CD4-positive, alpha-beta T cell treated with Interleukin-12 subunit alpha and Interleukin-12 subunit beta, for 1 hour (primary cell): ENCODE measurements around the gene GCSH.

Experiments used
- DNase-seq: peaks from one replicate; pipeline ENCODE4 v3.0.0-alpha.2; 2020

The GCSH gene

GRCh38 chr16:81040842-81041241, 55.4 kb downstream of the GCSH start:
- DNase-seq, result no peak

- DNase-seq, result no peak
These were observed 56.1 kb downstream of the GCSH start for GRCh38 chr16:81040131-81040530.

- no peak for DNase-seq
These were observed 59.3 kb downstream of the GCSH start for GRCh38 chr16:81036751-81037350.

- DNase-seq, result peak; percentile 60
These were observed 60.0 kb downstream of the GCSH start for GRCh38 chr16:81035975-81036750.

GRCh38 chr16:81035398-81035974, 60.7 kb downstream of the GCSH start, which contains the start of gene ATMIN:
Gene ATMIN (plus strand): TSS chr16:81035842. CDS start chr16:81035871, 29 bp downstream.
- DNase-seq, result peak; percentile 92
